Measurements from ENCODE around the gene ACSS1.
"Not testable (repeated sequence)": the region's sequence is repeated elsewhere in the genome, so short reads cannot be mapped to it uniquely, and the experiment has no call there.

The ACSS1 gene

DNA sequence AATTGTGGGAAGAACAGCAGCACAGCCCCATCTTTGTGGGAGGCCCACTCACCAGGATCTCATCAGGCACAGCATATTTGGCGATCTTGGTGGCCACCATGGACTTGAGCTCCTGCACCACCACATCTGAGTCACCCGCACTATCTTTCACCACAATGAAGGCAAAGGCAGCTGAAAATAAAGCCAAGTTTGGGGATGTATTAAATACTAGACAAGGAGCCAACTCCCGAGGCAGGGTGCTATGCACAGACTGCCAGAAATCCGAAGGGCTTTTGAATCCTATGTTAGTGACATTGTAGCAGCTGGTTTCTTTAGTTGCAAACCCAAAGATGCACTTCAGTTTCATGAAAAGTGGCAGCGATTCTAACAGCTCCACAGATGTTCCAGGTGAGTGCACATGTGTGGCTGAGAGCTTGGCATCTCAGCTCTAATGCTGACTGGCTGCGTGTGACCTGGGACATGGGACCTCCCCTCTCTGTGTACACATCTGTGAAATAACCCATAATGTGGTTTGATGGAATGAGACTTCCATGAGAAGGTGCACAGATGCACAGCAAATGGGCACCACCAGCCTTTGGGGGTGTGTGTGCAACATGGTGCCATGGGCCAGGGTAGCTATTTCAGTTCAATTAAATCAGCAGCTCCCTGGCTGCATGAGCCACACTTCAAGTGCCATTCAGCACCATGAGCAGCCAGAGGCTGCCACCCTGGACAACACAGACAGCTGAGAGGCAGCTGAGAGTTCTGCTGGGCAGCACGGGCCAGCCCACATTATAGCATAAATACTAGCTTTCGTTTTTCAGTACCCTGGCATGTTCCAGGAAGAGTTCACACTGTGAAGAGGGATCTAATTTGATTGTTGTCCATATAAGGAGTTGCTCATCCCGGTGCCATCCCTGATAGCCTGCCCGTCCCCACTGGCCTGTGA is 48.5 kb downstream of the ACSS1 start:
- no peak for DNase-seq

DNA sequence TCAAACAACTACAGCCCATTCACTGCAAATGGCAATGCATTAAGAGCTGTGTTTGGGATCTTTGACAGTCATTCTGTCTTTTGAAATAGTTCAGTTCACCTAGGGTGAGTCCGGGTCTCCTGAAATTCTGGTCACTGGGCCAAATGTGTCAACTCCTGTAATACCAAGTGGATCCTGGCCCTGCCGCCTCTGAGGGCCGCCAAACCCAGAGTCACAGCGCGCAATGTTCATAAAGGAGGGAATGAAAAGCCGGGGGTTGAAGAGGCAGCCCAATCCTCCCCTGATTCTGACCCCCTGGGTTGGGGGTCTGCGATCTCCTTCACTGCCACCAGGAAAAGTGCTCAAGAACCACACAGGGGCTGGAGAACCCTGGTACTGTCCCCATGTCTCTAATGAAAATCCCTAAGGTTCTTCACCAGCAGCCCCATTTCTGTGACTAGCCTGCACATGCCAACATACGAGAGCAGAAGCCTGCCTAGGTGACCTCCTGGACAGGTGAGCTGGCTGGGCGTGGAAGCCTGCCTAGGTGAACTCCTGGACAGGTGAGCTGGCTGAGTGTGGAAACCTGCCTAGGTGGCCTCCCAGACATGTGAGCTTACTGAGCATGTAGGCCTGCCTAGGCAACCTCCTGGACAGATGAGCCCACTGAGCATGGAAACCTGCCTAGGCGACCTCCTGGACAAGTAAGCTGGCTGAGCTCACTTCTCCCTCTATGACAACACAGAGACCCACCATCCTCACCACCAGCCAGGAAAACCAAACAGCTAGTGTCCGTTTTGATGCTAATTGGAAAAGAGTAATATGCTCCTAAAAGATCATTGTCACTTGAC is 49.3 kb downstream of the ACSS1 start:
- DNase-seq = no peak

DNA sequence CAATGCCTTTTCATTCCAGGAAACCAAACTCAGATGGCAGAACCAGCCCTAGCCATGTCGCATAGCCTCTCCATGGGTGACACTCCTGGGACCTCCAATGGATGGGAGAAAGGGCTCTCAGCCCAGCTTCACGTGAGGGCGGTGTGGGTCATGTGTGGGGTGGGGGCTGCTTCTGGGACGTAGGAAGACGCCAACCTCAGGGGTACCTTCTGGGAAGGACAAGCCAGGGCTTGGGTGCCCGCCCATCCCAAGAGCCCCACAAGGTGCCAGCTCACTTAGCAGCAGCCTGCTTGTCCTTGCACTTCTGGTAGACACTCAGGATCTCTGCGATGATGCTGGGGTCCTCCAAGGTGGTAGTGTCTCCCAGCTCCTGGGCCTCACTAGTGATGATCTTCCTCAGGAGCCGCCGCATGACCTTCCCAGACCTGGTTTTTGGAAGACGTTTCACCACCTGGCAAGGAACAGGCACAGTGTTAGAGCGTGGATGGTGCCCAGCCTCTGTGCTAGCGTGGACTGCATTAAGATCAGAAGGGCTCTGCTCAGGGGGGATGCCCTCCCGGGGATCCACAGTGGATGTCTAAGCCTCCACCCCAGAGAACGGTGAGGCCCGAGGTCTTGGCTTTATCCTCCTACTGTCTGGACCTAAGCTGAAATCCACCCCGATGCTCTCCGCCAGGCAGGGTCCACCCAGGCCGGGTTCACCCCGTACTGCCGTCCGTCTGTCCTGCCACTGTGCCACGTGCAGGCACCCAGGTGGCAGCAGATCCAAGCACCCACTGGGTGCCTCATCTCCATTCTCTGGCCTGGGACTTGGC is 50.2 kb downstream of the ACSS1 start:
- no peak for DNase-seq

GRCh38 chr20:25006431-25007167 is 51.3 kb downstream of the ACSS1 start:
- no peak for DNase-seq

- no peak for DNase-seq
These were observed 52.3 kb downstream of the ACSS1 start for GRCh38 chr20:25005661-25006060.

DNA sequence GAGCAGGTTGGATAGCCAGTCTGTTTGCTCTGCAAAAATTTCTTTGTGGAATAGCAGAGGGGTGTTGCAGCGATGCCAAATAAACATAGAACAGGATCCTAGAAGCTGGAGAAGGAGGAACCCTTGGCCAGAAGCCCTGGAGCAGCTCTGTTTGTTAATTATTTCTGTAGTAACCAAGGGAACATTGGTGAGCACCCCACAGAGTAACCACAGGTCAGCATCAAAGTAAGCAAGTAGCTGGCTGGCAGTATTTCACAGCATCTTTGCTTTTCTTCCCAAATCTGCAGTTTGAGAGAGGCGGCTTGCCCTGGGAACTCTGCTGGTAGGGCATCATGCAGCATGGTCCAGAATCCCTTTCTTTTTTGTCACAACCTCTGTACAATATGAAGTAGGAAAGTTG is 52.7 kb downstream of the ACSS1 start:
- peak in 1 of 2 experiments; percentile 33 for DNase-seq

DNA sequence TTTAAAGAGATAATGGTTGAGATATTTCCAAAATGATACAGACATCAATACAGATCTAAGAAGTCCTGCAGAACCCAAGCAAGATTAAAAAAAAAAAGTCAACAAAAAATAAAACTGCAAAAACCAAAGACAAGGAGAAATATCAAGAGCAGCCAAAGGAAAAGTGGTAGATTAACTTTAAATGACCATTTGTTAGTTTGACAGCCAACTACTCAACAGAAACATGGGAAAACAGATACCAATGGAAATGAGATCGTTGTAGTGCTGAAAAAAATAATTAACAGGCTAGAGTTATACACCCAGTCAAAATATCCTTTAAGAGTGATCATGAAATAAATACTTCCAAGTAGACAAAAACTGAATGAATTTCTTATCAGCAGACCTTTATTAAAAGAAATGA is 54.9 kb downstream of the ACSS1 start:
- DNase-seq = no peak

DNA sequence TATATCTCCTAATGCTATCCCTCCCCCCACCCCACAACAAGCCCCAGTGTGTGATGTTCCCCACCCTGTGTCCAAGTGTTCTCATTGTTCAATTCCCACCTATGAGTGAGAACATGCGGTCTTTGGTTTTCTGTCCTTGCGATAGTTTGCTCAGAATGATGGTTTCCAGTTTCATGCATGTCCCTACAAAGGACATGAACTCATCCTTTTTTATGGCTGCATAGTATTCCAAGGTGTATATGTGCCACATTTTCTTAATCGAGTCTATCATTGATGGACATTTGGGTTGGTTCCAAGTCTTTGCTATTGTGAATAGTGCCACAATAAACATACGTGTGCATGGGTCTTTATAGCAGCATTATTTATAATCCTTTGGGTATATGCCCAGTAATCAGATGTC is 56.6 kb downstream of the ACSS1 start:
- not testable (repeated sequence) for DNase-seq

GRCh38 chr20:25000268-25000801 is 57.6 kb downstream of the ACSS1 start:
- DNase-seq = no peak

- DNase-seq = no peak
These were observed 58.4 kb downstream of the ACSS1 start for GRCh38 chr20:24999568-24999967.

GRCh38 chr20:24998631-24999445 is 59.1 kb downstream of the ACSS1 start:
- DNase-seq = no peak

DNA sequence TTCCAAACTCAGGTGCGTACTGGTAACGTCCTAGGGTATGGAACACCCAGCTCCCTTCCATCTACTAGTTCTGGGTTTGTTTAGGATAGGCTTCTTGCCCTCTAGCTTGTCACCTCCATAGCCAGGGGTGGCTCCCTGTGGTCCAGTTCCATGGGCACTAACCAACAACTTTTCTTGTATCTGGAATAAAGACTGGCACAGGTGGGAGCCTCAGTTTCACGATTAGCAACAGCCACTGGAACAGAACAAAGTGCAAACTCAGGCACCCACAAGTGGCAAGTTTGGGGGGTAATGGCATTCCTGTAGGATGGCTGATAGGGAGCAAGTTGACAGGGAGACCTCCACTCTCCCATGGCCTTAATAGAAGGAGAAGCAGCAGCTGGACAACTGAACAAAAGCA is 59.8 kb downstream of the ACSS1 start:
- no peak for DNase-seq

GRCh38 chr20:24996449-24997377 is 61.2 kb downstream of the ACSS1 start:
- DNase-seq = no peak

DNA sequence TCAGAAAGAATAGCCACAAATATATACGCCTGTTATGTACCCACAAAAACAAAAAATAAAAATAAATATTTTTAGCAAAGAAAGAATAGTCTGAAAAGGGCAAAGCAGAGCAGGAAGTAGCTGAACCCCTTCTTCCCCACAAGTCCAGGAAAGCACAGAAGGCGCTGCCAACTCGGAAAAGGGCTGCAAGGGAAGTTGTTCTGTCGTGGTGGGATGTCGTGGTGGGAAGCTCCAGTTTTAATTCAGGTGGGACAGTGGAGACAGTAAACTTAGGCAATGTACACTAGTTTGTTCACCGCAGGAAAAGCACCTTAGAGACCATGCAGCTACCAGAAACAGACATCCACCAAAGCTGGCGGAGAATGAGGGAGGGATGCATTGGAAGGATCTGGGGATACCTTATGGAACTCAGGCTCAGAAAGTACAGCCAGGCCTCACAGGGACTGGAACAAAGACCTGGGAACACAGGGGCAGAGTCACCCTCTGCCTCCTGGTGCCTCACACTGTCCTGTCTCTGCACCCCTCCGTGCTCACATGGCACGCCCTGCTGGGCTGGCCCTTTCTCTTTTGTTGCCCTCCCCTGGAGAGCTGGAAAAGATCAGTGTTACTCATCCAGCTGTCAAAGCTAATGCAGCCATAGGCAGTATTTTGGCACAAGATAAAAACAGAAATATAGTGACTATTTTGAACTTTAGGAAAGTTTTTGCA is 62.0 kb downstream of the ACSS1 start:
- no peak for DNase-seq

- DNase-seq = peak; percentile 83 to 88
These were observed 63.2 kb downstream of the ACSS1 start for GRCh38 chr20:24994470-24995368.

DNA sequence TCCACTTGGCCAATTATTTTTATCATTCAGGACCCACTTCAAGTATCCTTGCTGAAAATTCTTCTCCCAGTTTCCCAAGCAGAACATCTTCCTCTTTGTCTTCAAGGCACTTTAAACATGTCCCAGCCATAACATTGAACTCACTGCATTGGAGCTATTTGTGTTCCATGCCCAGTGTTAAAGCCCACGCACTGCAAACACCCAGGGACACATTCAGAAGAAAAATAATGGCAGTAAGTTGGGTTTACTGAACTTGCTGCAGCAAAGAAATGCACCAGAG is 63.8 kb downstream of the ACSS1 start:
- DNase-seq = no peak

DNA sequence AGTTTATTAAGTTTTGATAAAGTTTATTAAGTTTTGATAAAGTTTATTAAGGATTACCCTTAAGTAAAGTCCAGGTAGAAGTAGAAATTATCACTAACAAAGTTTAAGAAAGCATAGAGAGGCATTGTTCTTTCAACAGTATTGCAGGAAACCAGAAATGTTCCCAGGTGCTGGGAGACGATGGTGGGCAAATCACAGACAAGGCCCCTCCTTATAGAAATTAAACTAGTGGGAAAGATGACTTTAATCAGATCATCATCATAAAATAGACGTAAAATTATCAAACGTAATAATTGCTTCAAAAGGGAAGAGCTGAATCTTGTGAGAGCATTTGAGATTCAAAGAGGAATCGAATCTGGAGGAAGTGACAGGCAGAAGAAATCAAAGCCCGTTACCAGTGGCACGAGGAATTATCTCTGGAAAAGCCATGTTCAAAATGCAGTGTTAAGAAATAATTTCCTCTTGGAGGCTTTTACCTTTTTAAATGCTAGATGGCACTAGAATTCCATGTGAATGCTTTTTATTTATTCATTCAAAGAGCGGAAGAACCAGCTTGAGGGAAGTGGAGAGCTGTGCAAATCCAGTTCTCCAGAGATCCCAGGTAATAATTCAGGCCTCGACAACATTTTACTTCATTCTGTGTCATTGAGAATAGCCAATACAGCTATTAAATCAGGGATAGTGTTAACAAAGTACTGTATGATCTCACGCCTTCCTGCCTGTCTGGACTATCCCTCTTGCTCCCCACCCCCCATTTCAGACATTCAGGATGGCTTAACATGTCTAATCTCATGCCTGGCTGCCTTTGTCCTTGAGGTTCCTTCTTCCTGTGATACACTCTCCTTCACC is 64.4 kb downstream of the ACSS1 start:
- DNase-seq = peak in 1 of 2 experiments; percentile 51

Measured in NCI-H446 (cell line).